NCI-H345 treated with DMSO at 0.1 percent for 48 hours (cell line): Measurements from ENCODE around the gene WWOX.

Experiments used
- DNase-seq: peaks from one replicate; lab custom pipeline; 2025; ENCODE audit not compliant: unreplicated experiment; lab: John Stamatoyannopoulos, UW

WWOX gene

DNA sequence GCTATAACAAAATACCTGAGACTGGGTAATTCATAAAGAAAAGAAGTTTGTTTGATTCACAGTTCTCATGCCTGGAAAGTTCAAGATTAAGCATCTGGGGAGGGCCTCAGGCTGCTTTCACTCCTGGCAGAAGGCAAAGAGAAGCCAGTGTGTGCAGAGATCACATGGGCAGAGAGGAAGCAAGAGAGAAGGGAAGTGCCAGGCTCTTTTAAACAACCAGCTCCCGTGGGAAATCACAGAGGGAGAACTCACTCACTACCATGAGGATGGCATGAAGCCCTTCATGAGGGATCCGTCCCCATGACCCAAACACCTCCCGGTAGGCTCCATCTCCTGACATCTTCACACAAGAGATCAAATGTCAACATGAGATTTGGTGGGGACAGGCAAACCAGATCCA, 999.5 kb downstream of the WWOX start:
- DNase-seq, result no peak

DNA sequence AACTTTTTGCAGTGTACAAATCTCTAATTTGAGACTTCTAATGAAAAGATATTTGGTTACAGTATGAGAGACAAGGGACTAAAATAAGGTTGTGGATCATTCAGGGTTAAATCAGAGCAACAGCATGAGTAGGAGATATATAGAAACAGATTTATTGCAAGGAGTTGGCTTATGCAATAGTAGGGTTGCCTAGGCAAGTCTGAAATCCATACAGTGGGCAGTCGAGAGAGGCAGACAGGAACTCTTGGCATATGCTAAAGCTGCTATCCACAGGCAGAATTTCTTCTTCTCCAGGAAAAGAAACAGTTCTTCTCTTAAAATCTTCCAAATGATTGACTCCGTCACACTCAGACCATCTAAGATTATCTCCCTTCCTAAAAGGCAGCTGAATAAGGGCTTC, 1000.3 kb downstream of the WWOX start:
- DNase-seq, result no peak

DNA sequence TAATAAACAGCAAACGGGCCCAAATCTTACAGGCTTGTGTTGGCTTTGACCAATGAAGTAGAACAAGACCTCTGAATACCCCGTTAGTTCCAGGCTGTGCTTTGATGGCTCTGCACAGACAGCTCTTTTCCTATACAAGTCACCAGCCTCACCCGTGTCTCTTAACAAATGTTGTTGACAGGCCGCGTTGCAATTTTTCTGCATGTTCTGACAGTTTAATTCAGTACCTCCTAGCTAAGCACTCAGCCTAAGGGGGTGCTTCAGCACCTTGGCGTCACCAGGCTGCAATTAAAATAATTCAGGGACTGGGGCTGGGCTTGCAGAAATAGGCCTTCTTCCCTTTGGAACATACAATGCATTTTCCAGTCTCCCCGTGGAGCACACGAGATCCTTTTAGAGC, 1001.0 kb downstream of the WWOX start:
- DNase-seq, result no peak

DNA sequence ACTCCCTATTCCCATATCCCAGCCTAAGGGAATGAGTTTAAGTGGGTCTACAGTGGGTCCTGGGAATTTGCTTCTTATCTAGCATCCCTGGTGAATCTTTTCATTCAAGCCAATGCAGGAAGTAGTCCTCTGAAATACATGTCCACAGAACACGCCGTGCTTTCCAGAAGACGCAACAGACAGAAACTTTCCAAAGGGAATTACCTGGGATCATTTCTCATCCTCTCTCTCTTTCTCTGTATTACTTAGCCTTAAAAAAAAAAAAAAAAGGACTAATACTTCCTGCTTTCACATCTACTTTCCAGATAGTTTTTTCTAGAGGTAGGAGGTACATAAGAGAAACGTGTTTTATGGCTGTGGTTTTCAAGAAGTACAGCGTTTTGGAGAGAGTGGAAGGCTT, 1002.0 kb downstream of the WWOX start:
- no peak for DNase-seq

DNA sequence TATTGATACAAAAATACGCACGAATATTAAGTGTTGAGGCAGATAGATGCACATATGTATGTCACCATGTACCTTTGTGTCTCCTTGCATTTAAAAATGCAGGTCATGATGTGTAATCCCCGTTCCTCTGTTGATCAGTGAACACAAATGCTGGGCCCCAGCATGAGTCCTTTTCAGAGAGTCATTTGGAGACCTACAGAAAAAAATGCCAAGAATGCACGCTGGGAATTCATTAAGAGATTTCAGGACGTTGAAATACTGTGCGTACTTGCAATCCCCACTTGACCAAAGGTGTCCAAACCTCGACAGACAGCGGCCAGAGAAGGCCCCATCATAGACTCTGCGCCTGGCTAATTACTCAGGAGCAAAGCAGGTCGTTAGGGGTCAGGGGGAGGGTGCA, 1005.1 kb downstream of the WWOX start:
- no peak for DNase-seq

DNA sequence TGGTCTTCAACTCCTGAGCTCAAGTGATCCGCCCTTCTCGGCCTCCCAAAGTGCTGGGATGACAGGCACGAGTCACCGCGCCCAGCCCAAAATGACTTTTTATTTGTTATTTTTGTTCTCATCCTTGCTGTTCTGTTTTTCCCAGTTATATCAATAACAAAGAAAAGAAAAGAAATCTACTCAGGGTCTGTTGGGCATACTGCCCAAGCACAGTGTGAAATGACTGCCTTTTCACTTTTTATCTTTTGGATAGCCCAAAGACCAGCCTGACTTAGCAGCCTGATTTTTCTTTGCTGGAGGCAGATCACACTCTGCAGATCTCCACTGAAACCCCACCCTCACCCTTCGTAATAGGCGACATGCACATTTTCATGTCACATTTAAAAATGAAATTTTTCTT, 1007.8 kb downstream of the WWOX start:
- no peak for DNase-seq

DNA sequence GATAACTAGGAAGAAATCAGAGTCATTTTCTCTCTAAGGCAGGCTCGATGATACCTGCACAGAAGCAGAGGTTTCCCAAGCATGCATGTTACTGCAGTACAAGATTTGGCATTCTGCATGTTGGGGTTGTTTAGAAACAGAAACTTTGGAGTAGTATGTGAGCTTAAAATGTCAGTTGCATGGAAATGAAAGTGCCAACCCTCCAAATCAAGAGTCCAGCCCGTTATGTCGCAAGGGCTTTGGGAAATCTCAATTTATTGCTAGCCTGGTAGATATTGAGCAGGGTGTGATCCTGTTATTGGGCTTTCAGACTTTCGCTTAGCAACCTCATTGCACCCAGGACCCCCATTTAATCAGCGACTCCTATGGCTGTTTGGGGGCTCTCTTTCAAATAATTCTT, 1010.3 kb downstream of the WWOX start:
- DNase-seq, result no peak

DNA sequence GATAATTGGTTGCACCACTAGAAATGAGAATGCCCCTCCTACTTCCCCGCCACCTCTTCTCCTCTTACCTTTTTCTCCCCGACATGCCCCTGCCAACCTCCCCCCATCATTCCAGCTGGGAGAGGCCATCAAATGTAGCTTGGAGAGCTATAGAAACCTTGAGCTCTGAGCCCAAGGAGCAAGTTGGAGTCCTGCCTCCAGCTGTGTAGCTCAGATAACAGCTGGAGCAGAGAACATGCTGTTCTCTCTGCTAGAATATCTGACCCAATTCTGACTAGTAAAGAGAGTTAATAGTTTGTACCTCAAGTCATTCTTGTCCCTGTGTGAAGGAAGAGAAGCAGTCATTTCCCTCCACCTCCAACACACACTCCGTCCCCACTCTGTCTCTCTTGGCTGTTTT, 1010.8 kb downstream of the WWOX start:
- no peak for DNase-seq

DNA sequence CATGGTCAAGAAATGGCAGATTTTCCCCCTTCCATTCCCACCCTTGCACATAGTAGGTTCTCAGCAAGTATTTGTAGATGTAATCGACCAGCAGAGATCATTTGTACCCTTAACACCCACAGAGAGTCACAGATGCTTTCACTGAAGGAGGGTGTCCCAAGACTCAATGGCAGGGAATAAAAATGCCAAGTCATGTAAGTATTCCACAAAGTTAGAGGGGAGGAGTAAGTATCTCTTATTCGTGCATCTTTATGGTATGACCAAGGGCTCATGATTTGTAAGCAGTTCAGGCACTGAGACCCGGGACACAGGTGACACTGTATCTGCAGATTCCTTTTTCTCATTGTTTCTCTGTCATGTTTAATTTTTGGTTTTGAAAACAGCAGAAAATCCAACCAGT, 1011.5 kb downstream of the WWOX start:
- DNase-seq, result no peak

DNA sequence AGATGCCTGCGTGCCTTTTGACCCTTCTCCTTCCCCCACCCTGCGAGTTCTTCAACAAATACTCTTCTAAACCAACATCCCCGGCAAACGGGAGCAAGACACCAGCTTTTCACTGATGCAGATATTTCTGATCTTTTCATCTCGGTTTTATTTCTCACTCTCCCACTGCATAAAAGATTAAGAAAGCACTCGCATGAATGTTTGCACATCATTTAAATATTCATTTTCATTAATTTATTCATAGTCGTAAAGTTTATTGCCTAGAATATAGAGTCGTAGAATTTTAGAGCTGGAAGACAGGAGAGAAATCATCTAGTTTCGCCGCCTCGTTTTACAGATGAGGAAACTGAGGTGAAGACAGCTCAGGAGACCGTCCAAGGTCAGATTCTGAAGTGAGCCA, 1013.0 kb downstream of the WWOX start:
- no peak for DNase-seq

DNA sequence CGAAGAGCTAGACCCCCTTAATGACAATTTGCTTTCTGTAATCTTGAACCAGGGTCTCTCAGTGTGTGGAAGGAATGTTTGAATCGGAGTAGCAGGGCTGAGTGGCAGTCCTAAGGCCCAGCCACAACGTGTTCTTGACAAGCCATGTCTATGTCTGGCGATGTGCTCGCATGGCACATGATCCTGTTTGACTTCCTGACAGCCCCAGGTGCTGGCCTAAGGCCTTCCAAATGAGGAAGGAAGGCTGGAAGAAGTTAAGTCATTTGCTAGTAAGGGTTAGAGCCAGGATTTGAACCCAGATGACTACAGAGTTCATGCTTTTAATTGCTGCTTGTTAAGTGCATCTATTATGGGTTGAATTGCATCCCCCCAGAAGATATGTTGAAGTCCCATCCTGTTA, 1014.4 kb downstream of the WWOX start:
- no peak for DNase-seq

DNA sequence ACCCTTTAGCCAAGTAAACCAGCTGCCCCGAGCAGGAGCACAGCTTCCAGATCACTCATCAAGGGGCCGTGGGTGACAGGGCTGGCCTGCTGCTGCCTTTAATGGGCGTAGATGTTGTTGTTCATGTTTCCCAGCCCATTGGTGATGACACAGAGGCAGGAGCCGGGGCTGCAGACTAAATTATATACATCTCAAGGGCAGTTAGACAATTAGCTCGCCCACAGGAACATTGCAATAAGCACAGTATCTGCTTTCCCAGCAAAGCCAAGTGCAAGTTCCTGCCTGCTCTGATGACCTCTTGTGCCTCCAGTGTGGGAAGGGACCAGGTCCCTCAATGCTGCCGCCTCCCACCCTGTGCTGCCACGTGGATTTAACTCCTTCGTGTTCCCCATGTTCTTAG, 1015.3 kb downstream of the WWOX start:
- no peak for DNase-seq

DNA sequence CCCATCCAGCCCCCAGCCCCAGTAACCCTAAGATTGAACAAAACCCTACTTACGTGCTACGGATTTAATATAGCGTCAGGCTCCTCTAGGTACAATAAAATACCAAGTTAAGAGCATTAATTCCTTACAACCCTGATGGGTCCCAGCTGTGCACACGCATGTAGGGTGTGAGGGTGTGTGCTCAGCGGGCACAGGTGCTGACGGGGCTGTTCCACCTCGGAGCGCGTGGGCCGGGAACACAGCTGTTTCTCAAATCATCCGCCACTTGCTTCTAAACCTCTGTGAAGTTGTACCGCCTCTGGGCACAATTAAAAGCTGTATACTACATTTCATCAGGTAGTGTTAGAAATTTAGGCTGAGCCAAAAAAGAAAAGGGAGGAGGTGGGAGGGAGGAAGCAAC, 1022.5 kb downstream of the WWOX start:
- no peak for DNase-seq

DNA sequence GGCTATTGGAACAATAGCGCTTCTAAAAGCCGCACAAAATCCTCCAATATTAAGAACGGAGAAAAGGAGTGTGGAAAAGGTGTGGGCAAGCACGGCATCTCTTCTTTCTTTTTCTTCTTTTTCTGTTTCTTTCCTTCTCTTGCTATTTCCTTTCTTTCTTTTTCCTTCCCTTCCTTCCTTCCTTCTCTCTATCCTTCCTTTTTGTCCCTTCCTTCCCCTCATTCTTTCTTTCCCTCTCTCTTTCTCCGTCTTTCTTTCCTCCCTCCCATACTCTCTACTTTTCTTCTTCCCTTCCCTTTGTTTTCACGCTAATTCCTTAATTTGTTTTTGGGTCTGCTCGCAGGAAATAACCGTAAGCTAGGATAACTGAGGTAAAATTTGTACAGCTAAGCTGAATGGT, 1022.9 kb downstream of the WWOX start:
- no peak for DNase-seq

DNA sequence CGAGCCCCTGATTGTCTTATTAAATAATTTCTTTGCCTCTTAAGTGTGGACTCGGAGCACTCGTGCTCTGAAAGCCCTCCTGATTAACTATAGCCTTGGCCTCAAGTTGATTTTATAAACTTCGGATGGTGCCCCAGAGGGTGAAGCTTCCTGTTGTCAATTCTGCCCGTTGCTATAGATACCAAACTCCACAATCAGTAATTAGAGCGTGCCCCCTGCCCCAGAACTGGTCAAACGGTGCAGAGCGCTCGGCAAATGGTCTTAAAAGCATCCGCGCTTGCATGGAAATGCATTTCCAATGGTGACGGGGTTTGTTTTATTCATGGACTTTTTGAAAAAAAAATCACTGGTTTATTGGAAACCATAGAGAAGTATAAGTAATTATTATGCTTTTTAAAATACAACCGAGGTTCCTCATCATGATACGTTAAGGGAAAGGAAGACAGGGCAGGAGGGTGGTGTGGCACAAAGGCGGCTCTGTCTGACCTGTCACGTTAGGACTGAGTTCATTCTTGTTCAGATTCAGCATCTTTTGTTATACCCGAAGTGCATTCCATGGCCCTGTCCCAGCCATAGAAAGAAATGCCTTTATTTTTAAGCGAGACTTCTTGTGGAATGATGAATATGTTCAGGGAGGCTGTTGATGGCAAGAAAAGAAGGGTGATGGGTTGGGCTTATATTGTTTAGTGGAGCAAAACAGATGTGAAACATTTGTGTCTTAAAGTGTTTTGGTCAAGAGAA, 1024.7 kb downstream of the WWOX start:
- no peak for DNase-seq

DNA sequence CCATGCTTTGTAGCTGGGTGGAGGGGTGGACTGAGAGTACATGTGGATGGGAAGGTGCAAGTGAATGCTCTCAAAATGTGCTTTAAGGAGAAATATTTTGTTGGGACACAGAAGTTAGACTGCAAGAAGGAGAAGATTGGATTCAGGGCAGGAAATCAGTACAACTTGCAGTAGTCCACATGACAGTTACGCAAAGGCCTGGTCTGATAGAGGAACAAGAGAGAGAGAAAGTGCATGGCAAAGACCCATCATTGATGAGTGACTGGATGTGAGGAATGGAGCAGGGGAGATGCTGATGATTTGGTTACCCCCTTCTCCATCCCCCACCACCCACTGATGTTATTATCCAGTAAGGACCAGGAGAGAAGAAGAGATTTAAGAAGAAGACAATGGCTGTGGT, 1028.3 kb downstream of the WWOX start:
- DNase-seq, result no peak

DNA sequence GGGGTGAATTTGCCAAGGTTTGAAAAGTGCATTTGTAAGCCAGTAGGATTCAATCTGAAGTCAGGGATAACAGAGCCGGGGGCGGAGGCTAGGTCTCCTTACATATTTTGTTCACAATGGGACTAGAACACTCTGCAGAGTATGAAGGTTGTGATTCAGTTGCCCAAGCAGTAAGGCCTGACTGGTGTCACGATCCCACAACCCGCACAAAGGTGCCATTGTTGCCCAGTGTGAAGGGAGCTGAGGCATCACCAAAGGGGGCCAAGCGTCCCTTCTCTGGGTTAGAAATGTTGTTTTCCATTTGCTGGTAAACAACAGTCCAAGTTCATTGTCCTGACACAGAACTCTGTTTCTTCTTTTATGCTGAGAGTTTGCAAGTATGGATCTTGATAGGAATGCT, 1029.3 kb downstream of the WWOX start:
- DNase-seq, result no peak

DNA sequence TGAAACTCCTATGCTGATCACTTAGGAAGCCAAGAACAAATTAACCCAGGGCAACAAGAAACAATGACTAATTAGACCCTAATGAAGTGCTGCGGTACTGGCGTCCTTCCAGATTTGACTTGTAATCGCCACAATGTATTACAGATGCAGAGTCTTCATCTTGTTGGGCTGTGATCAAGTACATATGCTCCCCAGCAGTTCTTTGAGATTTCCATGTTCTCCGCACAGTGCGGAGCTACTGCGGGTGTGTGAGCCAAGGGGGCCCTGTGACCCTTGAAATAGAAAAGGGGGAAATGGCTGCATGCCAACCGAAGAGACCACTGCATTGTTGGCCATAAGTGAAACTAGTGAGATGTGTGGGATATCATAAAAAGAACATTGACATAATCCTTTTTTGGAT, 1031.2 kb downstream of the WWOX start:
- no peak for DNase-seq

DNA sequence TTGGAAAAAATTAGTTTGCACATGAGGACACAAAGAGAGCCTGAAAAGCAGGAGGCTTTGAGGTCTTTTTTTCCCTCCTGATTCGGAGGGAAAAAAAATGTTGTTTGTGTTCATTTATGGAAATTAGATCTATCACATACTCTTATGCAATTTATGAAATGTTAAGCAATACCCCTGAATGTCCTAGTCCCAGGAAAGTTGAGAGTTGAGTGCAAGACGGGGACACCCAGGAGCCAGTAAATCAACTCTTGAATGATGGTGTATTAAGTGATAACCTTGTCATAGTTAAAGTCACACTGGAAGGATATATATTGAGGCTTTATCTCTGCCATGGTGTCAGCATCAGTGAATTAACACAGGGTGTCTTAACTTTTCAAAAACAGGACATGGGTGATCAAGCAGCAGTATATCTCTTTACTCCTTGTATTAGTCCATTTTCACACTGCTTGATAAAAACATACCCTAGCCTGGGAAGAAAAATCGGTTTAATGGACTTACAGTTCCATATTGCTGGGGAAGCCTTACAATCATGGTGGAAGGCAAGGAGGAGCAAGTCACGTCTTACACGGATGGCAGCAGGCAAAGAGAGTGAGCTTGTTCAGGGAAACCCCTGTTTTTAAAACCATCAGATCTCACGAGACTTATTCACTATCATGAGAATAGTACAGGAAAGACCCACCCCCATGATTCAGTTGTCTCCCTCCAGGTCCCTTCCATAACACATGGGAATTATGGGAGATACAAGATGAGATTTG, 1032.0 kb downstream of the WWOX start:
- DNase-seq, result no peak

DNA sequence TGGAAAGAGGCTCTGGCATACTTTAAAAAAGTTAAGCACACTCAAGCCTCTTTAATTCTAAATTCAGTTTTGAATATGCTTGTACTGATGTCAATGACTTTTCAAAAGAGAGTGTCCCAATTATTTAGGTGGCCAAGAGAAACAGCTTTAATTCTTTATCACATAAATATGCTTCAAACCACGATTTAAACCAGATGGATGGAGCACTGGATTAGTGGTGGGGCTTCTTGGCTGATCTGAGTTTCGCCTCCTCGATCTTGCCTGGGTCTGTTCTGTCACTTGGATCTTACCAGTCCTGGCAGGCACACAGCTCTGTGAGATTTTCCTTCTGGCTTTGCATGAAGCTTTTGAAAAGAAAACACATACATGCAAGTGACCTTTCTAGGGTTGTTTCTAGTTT, 1033.2 kb downstream of the WWOX start:
- DNase-seq, result no peak

DNA sequence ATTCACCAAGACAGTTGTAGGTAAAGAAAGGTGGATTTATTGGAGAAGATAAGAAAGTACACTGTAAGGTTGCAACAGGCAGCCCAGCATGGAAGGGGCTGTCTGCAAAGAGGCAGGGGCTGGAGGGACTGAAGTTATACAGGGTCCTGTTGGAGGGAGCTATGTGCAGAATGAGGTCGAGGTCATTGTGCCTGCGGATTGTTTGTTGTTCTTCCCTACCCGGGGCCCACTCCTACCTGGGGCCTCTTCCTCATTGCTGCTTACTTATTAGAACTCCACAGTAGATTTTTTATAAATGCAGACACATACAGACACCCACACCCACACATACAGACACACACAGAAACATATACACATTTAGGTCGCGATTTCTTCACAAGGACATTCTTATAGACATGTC, 1034.8 kb downstream of the WWOX start:
- DNase-seq, result no peak

DNA sequence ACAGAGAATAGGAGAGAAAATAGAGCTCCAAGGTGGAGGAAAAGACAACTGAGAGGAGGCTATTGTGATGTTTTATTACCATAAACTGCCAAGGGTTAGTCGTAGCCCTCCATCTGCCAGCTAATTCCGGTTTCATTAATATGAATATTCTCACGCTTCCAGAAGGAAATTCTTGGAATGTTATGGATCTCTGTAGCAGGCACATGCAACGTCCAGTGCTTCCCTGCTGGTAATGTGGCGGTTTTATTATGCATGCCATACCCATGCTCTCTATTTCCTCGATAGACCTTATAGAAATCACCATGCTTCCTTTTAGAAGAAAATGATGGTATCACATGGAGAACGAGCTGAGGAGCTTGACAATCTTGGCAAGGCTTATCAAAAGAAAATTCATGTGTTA, 1037.5 kb downstream of the WWOX start:
- no peak for DNase-seq

DNA sequence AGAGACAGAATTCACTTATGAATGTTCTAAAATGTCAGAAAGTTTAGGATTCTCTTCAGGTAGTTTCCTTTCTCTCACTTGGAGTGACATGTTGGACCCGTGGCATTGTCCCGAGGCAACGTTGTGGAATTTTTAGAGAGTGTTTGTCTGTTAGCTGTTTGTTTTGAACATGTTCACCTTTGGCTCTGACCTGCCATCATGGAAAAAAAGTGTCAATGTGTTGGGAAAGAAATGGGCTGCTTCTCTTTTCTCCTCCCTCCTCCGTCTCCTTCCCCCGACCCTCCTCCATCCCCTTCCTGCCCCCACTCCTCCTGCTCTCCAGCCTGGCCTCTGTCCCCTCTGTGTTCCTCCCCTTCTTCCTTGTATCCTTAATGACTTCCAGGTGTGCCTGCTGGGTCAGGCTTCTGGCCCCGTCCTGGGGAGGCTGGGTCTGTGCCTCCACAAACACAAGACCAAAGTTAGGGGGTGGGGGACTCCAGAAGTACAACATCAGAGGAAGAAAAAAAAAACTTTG, 1038.0 kb downstream of the WWOX start:
- no peak for DNase-seq
